ENCODE data around the gene EVC.
A peak's percentile ranks its signal among the peaks of the same experiment; 100 is the strongest.

The EVC gene

GRCh38 chr4:5710961-5711478 is at the start of gene EVC:
Gene EVC (plus strand): TSS chr4:5711201. CDS start chr4:5711381, 180 bp downstream.
- no peak for DNase-seq (ENCODE audit: low spot score)

GRCh38 chr4:5661237-5661636 is 49.8 kb upstream of the EVC start:
- DNase-seq (ENCODE audit: low spot score) = no peak

DNA sequence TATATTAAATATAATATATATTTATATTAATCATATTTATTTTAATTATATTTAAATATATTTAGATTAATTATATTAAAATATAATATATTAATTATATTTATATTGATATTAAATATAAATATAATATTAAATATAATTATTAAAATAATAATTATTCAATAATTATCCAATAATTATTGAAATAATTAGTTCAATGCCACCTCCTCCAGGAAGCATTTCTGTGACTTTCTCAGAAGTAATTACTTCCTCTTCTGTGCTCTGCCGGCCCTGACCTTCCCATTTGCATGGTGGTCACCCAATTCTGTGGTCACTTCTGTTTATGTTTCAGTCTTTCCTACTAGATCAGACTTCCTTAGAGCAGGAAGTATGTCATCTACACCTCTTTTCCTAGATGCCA is 48.4 kb upstream of the EVC start:
- no peak for DNase-seq (ENCODE audit: low spot score)

DNA sequence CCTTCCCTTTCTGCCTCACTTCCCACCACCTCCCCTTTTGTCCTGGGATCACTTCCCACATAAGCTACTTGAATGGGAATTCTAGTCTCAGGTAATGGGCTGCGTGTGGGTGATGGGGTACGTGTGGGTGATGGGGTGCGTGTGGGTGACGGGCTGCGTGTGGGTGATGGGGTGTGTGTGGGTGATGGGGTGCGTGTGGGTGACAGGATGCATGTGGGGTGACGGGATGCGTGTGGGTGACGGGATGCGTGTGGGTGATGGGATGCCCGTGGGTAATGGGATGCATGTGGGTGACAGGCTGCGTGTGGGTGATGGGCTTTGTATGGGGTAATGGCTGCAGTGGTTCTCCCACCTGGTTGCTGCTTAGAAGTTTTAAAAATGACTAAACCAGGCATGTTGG is 46.2 kb upstream of the EVC start:
- no peak for DNase-seq (ENCODE audit: low spot score)

- no peak for DNase-seq (ENCODE audit: low spot score)
These were observed 44.3 kb upstream of the EVC start for GRCh38 chr4:5666741-5667140.

GRCh38 chr4:5676763-5677162 is 34.2 kb upstream of the EVC start:
- DNase-seq (ENCODE audit: low spot score) = peak; percentile 5

DNA sequence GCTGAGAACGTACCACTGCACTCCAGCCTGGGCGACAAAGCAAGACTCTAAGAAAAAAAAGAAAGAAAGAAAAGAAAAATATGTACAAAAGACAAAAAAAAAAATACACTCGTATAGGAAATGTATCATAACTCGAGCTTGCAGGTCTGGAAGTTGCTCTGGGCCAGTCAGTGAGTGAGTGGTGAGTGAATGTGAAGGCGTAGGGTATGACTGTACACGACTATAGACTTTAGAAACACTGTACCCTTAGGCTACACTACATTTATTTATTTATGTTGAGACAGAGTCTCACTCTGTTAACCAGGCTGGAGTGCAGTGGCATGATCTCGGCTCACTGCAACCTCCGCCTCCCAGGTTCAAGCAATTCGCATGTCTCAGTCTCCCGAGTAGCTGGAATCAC is 32.0 kb upstream of the EVC start:
- no peak for DNase-seq (ENCODE audit: low spot score)

DNA sequence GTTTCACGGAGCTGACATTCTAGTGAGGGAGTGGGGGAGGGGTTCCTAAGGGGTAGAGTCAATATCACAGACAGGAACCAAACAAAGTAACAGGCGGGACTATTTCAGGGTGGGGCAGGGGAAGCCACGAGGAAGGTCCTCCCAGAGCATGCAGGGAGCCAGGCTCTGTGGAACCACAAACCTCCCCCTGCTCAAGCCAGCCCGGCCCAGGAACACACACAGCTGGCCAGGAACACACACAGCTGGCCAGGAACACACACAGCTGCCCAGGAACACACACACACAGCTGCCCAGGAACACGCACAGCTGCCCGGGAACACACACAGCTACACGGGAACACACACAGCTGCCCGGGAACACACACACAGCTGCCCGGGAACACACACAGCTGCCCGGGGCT is 27.4 kb upstream of the EVC start:
- DNase-seq (ENCODE audit: low spot score) = no peak

- no peak for DNase-seq (ENCODE audit: low spot score)
These were observed 25.7 kb upstream of the EVC start for GRCh38 chr4:5685296-5685695.

DNA sequence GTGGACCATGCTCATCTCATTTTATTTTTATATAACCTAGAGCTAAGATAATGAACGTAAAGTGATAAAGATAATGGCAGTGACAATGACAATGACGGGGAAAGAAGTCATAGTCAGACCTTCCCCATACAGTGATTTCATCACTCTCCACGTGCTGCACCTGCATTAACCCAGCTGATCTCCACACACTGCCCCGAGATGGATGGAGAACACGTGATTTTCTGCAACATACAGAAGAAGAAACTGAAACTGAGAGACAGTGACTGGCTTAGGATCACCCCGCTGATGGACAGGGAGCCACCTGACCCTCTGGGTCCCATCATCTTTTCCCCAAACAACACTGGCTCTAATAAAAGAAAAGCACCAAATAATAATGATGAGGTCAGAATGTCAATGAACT is 24.7 kb upstream of the EVC start:
- no peak for DNase-seq (ENCODE audit: low spot score)

DNA sequence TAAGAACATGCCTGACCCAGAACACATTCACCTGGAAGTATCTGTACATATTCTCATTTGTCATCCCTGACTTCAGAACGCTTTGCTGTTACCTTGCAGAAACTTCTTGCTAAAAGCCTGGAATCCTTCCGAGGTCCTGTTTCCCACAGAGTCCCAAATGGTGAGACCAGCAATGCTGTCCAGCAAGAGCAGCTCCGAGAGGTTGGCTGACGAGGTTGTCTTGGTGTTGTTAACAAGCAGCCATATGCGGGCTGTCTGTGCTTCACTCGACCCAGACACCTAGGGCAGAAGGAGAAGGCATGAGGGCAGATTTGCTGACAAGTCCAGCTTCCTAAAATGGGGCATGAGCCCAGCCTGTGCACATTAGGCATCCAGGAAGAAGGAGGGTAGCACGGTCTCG is 21.9 kb upstream of the EVC start:
- no peak for DNase-seq (ENCODE audit: low spot score)

- no peak for DNase-seq (ENCODE audit: low spot score)
These were observed 19.4 kb upstream of the EVC start for GRCh38 chr4:5691491-5692132.

DNA sequence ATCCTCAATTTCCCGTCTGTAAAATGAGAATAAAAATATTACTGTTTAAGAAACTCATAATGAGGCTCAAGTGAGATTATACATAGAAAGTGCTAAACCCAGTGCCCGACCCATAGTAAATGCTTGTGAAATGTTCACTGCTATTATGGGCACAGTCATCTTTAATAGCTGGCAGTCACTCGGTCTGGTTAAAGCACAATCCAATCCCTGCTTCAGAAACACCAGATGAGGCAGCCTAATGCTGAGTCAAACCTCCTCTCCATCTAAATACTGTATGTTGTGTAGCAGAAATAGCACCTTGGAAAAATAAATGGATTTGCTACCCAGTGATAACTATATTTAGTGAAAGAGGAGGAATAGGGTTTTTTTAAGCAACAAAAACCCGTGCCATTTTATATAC is 17.1 kb upstream of the EVC start:
- DNase-seq (ENCODE audit: low spot score) = no peak

- no peak for DNase-seq (ENCODE audit: low spot score)
These were observed 14.7 kb upstream of the EVC start for GRCh38 chr4:5696341-5696740.

DNA sequence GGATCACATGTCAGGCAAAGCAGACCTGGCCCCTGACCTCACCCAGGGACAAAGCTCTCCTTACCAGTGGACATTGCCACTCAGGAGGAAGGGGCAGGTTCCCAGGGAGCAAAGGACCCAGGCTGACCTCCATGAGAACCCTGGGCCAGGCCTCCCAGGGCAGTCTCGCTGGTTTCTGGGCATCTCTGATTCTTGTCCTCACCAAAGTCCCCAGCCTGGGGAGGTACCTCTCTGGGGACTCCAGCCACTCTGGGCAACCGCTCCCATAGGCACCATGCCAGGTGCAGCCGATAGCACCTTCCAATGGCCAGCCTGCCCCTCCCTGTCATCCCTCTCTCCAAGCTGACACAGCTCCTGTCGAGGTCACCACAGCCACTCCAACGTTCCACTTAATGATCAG is 10.5 kb upstream of the EVC start:
- DNase-seq (ENCODE audit: low spot score) = no peak

GRCh38 chr4:5701971-5702370 is 9.0 kb upstream of the EVC start:
- DNase-seq (ENCODE audit: low spot score) = no peak

GRCh38 chr4:5703831-5704230 is 7.2 kb upstream of the EVC start:
- DNase-seq (ENCODE audit: low spot score) = no peak

- DNase-seq (ENCODE audit: low spot score) = no peak
These were observed 6.7 kb upstream of the EVC start for GRCh38 chr4:5704276-5704675.

DNA sequence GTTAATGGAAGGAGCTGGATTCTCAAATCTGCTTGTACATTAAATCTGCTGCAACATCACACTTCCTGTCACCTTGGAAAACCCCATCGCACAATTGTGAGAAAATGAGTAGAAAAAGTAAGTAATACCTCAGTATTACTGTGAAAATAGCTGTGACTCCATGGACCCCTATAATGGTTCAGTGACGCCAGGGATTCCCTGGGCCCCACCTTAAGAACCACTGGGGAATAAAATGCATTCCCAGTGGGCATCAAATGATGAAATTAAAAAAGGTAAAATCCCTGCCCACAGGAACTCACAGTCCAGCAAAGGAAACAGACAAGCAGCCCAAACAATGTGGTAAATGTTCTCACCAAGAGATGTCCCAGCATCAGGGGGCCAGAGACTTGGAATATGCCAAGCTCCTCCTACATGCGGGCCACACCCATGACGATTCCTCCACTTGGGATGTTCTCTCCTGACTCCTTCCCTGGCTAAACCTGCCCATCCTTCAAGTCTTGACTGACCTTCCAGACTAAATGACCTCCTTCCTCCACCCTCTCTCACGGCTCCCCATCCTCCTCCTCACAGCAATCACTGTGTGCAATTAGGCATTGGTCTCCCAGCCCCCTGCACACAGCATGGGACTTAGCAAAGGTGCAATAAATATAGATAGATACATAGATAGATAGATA is 5.2 kb upstream of the EVC start:
- DNase-seq (ENCODE audit: low spot score) = no peak

- DNase-seq (ENCODE audit: low spot score) = peak; percentile 41
These were observed 4.3 kb upstream of the EVC start for GRCh38 chr4:5706486-5707290.

- DNase-seq (ENCODE audit: low spot score) = no peak
These were observed 3.6 kb upstream of the EVC start for GRCh38 chr4:5707366-5707765.

DNA sequence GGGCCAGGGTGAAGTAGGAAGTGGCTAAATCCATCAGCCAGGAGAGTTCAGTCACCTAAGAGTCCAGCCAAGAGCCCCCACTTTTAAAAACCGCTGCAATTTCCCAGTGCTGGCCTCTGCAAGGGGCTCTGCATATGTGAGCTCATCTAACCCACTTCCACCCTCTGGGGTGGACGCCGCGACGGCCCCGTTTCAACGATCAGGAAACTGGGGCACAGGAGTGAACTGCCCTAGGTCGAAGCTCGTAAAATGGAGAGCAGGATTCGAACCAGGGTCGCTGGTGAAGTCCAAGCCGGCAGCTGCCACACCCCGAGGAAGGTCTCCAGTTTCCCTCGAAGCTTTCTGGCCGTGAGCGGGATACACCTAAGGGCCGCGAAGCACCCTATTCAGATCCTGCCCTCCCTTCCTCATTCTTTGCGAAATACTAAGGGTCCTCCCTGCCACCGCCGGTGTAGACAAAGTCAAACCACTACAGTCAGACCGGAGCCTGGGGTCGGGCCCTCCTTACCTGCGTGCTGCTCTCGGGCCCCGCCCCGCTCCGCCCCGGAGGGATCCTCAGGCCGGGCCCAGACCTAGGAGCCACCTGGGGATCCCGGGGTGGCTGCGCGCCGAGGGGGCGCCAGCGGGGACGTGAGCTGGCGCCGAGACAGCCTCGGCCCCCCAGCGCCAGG is 3.1 kb upstream of the EVC start:
- DNase-seq (ENCODE audit: low spot score) = no peak
